ENCODE data around the gene PPP1R16B.

The PPP1R16B gene

DNA sequence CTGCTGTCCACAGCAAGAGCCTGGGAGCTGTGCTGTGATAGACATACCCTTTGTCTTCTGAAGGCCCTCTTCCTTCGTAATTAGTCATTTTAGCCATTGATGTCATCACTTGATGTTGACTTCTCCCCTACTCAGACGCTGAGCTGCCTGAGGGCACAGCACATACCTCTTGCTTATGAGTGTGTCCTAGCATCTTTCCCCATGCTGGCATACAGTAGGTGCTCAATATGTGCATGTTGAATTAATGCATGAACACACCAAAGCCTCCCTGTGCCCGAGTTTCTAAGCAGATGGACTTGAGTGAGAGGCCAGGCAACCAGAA lies 85.0 kb downstream of the PPP1R16B start:
- Histone ChIP-seq H3K9ac (ENCODE audit: low read length) (no peak overlapping the region), H3F3A (ENCODE audit: insufficient read depth) (peaks cover 36% of the 10 kb centered on the region), H3K4me2 (ENCODE audit: low read depth, low read length, poor library complexity, severe bottlenecking) (no peak overlapping the region), H4K20me1 (ENCODE audit: low read depth, low read length) (no peaks in the 10 kb centered on the region), H3K4me3 (ENCODE audit: insufficient read depth, low read length, poor library complexity, severe bottlenecking) (no peak overlapping the region), H3K9me3 (ENCODE audit: insufficient read depth, low read length) (no peaks in the 10 kb centered on the region), H2AFZ (ENCODE audit: low read depth, low read length, severe bottlenecking) (no peak overlapping the region), H3K27me3 (ENCODE audit: low read length) (no peaks in the 10 kb centered on the region), H3K27ac (ENCODE audit: low read depth, low read length) (peak overlapping the region; percentile 98), H3K79me2 (ENCODE audit: insufficient read depth, low read length) (peaks cover 48% of the 10 kb centered on the region), H3K36me3 (ENCODE audit: low read length) (no peaks in the 10 kb centered on the region), H3K9me2 (replicated peaks; ENCODE audit: insufficient read depth, low read length) (no peaks in the 10 kb centered on the region)
- no peak for TF ChIP-seq EZH2phosphoT487 (conservative IDR thresholded peaks at IDR 0.05; ENCODE audit: low read length)
- TF ChIP-seq, protein P1, sequence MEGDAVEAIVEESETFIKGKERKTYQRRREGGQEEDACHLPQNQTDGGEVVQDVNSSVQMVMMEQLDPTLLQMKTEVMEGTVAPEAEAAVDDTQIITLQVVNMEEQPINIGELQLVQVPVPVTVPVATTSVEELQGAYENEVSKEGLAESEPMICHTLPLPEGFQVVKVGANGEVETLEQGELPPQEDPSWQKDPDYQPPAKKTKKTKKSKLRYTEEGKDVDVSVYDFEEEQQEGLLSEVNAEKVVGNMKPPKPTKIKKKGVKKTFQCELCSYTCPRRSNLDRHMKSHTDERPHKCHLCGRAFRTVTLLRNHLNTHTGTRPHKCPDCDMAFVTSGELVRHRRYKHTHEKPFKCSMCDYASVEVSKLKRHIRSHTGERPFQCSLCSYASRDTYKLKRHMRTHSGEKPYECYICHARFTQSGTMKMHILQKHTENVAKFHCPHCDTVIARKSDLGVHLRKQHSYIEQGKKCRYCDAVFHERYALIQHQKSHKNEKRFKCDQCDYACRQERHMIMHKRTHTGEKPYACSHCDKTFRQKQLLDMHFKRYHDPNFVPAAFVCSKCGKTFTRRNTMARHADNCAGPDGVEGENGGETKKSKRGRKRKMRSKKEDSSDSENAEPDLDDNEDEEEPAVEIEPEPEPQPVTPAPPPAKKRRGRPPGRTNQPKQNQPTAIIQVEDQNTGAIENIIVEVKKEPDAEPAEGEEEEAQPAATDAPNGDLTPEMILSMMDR (IDR thresholded peaks at IDR 0.05; ENCODE audit: insufficient read depth, low read length, poor library complexity, severe bottlenecking): no peak

DNA sequence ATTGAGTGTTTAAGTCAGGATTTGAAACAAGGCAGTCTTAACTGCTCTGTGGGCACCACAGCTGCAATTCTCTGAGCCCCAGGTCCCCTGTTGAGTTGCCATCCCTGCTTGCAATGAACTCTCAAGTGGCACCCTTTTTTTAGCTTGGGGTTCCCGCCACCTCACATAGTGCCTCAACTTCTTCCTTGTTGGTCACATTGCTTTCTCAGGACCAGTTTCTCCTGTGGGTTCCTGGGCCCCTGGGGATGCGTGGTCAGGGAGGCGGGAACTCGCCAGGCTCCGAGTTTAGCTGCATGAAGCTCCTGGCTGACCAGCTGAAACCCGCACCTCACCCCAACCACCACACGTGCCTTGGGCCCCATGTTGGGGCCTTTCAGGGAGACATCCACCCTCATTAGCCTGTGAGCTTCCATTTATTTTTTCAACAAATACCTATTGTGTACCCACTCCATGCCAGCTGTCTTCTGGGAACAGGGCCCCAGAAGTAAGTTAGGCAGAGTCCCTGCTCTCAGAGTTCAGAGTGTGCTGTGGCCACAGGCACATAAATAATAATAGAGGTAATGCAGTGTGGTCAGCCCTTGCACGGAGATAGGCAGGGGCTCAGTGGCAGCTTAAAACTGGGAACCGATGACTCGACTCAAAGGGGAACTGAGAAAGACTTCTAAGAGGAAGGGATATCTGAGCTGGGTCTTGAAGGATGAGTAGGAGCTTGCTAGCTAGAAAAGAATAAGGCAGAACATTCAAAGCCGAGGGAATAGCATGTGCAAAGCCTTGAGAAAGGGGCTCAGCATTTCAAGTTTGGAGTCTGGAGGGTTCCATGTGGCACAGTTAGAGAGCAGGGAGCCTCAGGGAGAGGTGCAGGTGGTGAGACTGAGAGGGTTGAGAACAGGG lies 86.8 kb downstream of the PPP1R16B start:
- TF ChIP-seq EZH2phosphoT487 (conservative IDR thresholded peaks at IDR 0.05; ENCODE audit: low read length): no peak
- TF ChIP-seq, protein P1 (IDR thresholded peaks at IDR 0.05; ENCODE audit: insufficient read depth, low read length, poor library complexity, severe bottlenecking): no peak
- H3K4me2 ChIP-seq (ENCODE audit: low read depth, low read length, poor library complexity, severe bottlenecking): peak overlapping the region; percentile 69
- H2AFZ ChIP-seq (ENCODE audit: low read depth, low read length, severe bottlenecking): no peak overlapping the region
- H3K27ac ChIP-seq (ENCODE audit: low read depth, low read length): peak overlapping the region; percentile 98
- H3K4me3 ChIP-seq (ENCODE audit: insufficient read depth, low read length, poor library complexity, severe bottlenecking): no peak overlapping the region
- no peaks in the 10 kb centered on the region for H3K27me3 ChIP-seq (ENCODE audit: low read length)
- H3K9me2 ChIP-seq (replicated peaks; ENCODE audit: insufficient read depth, low read length): no peaks in the 10 kb centered on the region
- no peaks in the 10 kb centered on the region for H4K20me1 ChIP-seq (ENCODE audit: low read depth, low read length)
- peaks cover 8% of the 10 kb centered on the region for H3K36me3 ChIP-seq (ENCODE audit: low read length)
- H3K79me2 ChIP-seq (ENCODE audit: insufficient read depth, low read length): peaks cover 35% of the 10 kb centered on the region
- peak overlapping the region; percentile 55 for H3K9ac ChIP-seq (ENCODE audit: low read length)
- no peaks in the 10 kb centered on the region for H3K9me3 ChIP-seq (ENCODE audit: insufficient read depth, low read length)
- H3F3A ChIP-seq (ENCODE audit: insufficient read depth): peaks cover 36% of the 10 kb centered on the region

DNA sequence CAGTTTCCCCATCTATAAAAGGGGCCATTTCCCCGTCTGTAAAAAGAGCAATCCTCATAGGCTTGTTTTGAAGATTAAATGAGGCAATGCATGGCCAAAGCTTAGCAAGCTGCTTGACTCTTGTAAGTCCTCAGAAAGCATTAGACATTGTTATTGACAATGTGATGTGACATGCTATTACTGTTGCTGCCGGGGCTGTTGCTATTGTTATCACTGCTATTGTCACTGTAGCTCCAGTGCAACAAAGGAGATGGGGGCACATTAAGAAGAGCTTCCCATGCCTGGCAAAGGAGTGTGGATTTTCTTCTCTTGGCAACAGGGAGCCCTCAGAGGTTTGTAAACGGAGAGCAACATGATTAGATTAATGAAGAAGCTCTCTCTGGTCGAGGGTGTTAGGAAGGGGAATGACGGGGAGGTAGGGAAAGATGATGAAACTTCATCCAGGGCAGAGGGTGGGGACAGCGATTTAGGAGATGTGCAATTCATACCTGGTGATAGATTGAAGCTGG lies 87.6 kb downstream of the PPP1R16B start:
- no peak overlapping the region for H2AFZ ChIP-seq (ENCODE audit: low read depth, low read length, severe bottlenecking)
- peak overlapping the region; percentile 98 for H3K27ac ChIP-seq (ENCODE audit: low read depth, low read length)
- peak overlapping the region; percentile 20 for H3K4me3 ChIP-seq (ENCODE audit: insufficient read depth, low read length, poor library complexity, severe bottlenecking)
- peaks cover 35% of the 10 kb centered on the region; the same call in 1 of the 2 replicates for H3K79me2 ChIP-seq (ENCODE audit: insufficient read depth, low read length)
- no peaks in the 10 kb centered on the region for H3K9me3 ChIP-seq (ENCODE audit: insufficient read depth, low read length)
- no peaks in the 10 kb centered on the region for H4K20me1 ChIP-seq (ENCODE audit: low read depth, low read length)
- peak overlapping the region; percentile 69 for H3K4me2 ChIP-seq (ENCODE audit: low read depth, low read length, poor library complexity, severe bottlenecking)
- no peaks in the 10 kb centered on the region for H3K27me3 ChIP-seq (ENCODE audit: low read length)
- H3F3A ChIP-seq (ENCODE audit: insufficient read depth): peaks cover 36% of the 10 kb centered on the region
- no peaks in the 10 kb centered on the region for H3K9me2 ChIP-seq (replicated peaks; ENCODE audit: insufficient read depth, low read length)
- no peak for TF ChIP-seq EZH2phosphoT487 (conservative IDR thresholded peaks at IDR 0.05; ENCODE audit: low read length)
- TF ChIP-seq, protein P1 (IDR thresholded peaks at IDR 0.05; ENCODE audit: insufficient read depth, low read length, poor library complexity, severe bottlenecking): no peak
- peaks cover 16% of the 10 kb centered on the region for H3K36me3 ChIP-seq (ENCODE audit: low read length)
- peak overlapping the region; percentile 55 for H3K9ac ChIP-seq (ENCODE audit: low read length)

All from SU-DHL-6 (cell line).